Astrocyte of the cerebellum (primary cell): Measurements from ENCODE around the gene SBNO2.

Experiments used
- DNase-seq: peaks from one replicate; pipeline ENCODE4 v3.0.0-alpha.2; 2011; ENCODE audit warnings: low read depth
- H3K4me3 ChIP-seq: 2 replicates; pipeline ENCODE4 v1.5.1; 2011; ENCODE audit warnings: mild to moderate bottlenecking, low read depth, low read length, moderate library complexity
- CTCF ChIP-seq: IDR thresholded peaks from 2 replicates; pipeline ENCODE4 v1.5.1; 2012; ENCODE audit warnings: low read length, low read depth, moderate library complexity, mild to moderate bottlenecking; ENCODE audit errors: missing control alignments
- in situ Hi-C: cut with HindIII; loops from 2 replicates; pipeline ENCODE4 v1.10.0; 2017; ENCODE audit warnings: low sequenced_read_pairs

Gene SBNO2

GRCh38 chr19:1106841-1107660, 67.0 kb downstream of the SBNO2 start:
- no peak for DNase-seq
- in situ Hi-C loops, result no loop called here
- TF ChIP-seq CTCF, result no peak
- H3K4me3 ChIP-seq, result no peak overlapping the region

- DNase-seq, result no peak
- in situ Hi-C loops, result no loop called here
- TF ChIP-seq CTCF, result peak; percentile 3
- no peak overlapping the region for H3K4me3 ChIP-seq
These were observed 67.9 kb downstream of the SBNO2 start for GRCh38 chr19:1105873-1106840.

GRCh38 chr19:1105008-1105872, 68.8 kb downstream of the SBNO2 start:
- DNase-seq, result no peak

GRCh38 chr19:1104311-1105007, 69.6 kb downstream of the SBNO2 start:
- no peak for DNase-seq
- peak overlapping the region; percentile 64 for H3K4me3 ChIP-seq
- no peak for TF ChIP-seq CTCF
- in situ Hi-C loops, result no loop called here

More at GRCh38 chr19:1105008-1105872, 68.8 kb downstream of the SBNO2 start:
- peak overlapping the region; percentile 64 for H3K4me3 ChIP-seq
- in situ Hi-C loops, result no loop called here
- TF ChIP-seq CTCF, result no peak

GRCh38 chr19:1103708-1104310, 70.3 kb downstream of the SBNO2 start, which contains the start of gene GPX4:
TSS of gene GPX4 (plus strand) at chr19:1103994. CDS start at chr19:1104044, 50 bp downstream.
- in situ Hi-C loops, result no loop called here
- peak; percentile 99 for DNase-seq
- peak within 1 kb of the TSS; percentile 64 for H3K4me3 ChIP-seq
- TF ChIP-seq CTCF, result no peak
